Duodenal mucosa (tissue), 2 donors: Measurements from ENCODE around the gene TSPAN18.

ENCODE experiments used
- H3K27ac ChIP-seq: one replicate; pipeline ENCODE4 v1.7.0; 2013; ENCODE audit warnings: low read depth, low read length
- H3K27me3 ChIP-seq, 2 donors: one replicate each; pipeline ENCODE4 v1.7.0; 2013; ENCODE audit warnings: low read length in 2 of 2, control low read depth in 1 of 2; ENCODE audit not compliant: insufficient read depth in 2 of 2, control insufficient read depth in 1 of 2
- H3K36me3 ChIP-seq, 2 donors: one replicate each; pipeline ENCODE4 v1.7.0; 2013; ENCODE audit warnings: low read length in 2 of 2, control low read depth in 1 of 2; ENCODE audit not compliant: insufficient read depth in 2 of 2, control insufficient read depth in 1 of 2
- H3K4me1 ChIP-seq, 2 donors: one replicate each; pipeline ENCODE4 v1.7.0; 2013; ENCODE audit warnings: low read length in 2 of 2, control low read depth in 1 of 2; ENCODE audit not compliant: insufficient read depth in 2 of 2, control insufficient read depth in 1 of 2
- H3K4me3 ChIP-seq, 2 donors: one replicate each; pipeline ENCODE4 v1.7.0; 2013; ENCODE audit warnings: low read length in 2 of 2, low read depth in 1 of 2
- H3K9ac ChIP-seq, 2 donors: one replicate each; pipeline ENCODE4 v1.7.0; 2013; ENCODE audit warnings: low read length in 2 of 2, low read depth in 1 of 2
- H3K9me3 ChIP-seq, 2 donors: one replicate each; pipeline ENCODE4 v1.7.0; 2013; ENCODE audit warnings: low read length in 2 of 2, control low read depth in 1 of 2; ENCODE audit not compliant: control insufficient read depth in 1 of 2

Gene TSPAN18

DNA sequence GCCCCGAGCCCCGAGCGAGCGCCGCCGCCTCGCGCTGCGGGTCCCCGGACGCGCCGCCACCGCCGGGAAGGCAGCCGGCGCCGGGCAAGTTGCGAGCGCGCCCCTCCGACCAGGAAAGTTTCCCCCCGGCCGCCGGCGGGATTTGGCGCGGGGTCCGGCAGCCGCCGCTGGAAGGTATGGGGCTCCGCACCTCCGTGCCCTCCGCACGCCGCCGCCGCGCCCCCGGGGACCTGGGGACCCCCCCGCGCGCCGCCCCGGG, 281 bp downstream of the TSPAN18 start:
- no peaks in the 10 kb centered on the region for H3K36me3 ChIP-seq
- no peak overlapping the region for H3K27ac ChIP-seq
- H3K9me3 ChIP-seq: no peaks in the 10 kb centered on the region
- H3K27me3 ChIP-seq: peaks cover 2 to 6% of the 10 kb centered on the region in 2 donors
- H3K4me1 ChIP-seq: peaks cover 4 to 8% of the 10 kb centered on the region in 2 donors
- peak overlapping the region in 1 of 2 donors; percentile 65 for H3K9ac ChIP-seq
- H3K4me3 ChIP-seq: peak overlapping the region; percentile 65 to 70

- Histone ChIP-seq H3K4me3 (peak overlapping the region; percentile 65 to 70), H3K9ac (peak overlapping the region; percentile 38 to 65), H3K27me3 (peaks cover 2 to 6% of the 10 kb centered on the region in 2 donors), H3K9me3 (no peaks in the 10 kb centered on the region), H3K27ac (peak overlapping the region; percentile 32), H3K4me1 (peaks cover 4 to 8% of the 10 kb centered on the region in 2 donors), H3K36me3 (no peaks in the 10 kb centered on the region)
Observed at GRCh38 chr11:44727373-44728287, 868 bp downstream of the TSPAN18 start.

DNA sequence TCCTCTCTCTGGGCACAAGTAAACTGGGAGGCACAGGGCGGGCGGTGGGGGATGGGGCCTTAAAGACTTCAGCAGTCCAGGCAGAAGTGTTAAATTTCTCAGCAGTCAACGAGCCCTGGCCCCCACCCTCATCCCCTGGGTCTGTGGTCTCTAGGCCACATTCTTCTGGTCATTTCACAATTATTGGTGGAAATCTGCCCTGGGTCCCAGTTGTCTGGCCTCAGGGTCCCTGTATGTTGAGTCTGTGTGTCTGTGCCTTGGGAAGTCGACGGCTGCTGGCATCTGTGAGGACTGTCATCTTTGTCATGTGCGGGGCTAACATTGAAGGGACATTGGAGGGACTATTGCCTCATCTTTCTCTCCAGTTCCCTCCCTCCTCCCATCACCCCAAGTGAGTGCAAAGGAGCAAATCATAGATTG, 1.7 kb downstream of the TSPAN18 start:
- Histone ChIP-seq H3K27me3 (peaks cover 2 to 6% of the 10 kb centered on the region in 2 donors), H3K4me3 (peak overlapping the region in 1 of 2 donors; percentile 70), H3K27ac (no peak overlapping the region)

GRCh38 chr11:44729063-44729462, 2.3 kb downstream of the TSPAN18 start:
- H3K4me3 ChIP-seq: no peak overlapping the region
- H3K9ac ChIP-seq: no peak overlapping the region

More for the DNA sequence above, 1.7 kb downstream of the TSPAN18 start:
- Histone ChIP-seq H3K4me1 (peaks cover 4 to 8% of the 10 kb centered on the region in 2 donors), H3K9me3 (no peaks in the 10 kb centered on the region), H3K9ac (no peak overlapping the region), H3K36me3 (no peaks in the 10 kb centered on the region)

DNA sequence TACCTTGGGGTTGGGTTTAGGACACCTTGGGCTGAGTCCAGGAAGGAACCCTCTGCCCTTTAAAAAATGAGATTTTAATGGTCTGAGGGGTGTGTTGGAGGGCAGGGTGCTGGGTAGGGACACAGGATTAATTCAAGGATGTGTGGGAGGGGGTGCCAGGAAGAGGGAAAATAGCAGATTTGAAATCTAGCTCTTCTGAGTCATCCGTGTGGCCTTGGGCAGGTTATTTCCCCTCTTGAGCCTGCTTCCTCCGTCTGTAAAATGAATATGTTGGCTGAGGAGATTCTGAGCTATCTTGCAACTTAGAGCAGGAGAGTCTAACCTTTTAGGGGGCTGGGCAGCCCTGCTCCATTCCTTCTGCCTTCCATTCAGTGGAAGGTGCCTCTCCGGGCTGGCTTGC, 3.0 kb downstream of the TSPAN18 start:
- Histone ChIP-seq H3K4me3 (no peak overlapping the region), H3K27ac (no peak overlapping the region), H3K4me1 (peaks cover 4 to 8% of the 10 kb centered on the region in 2 donors), H3K27me3 (peaks cover 2 to 6% of the 10 kb centered on the region in 2 donors), H3K9me3 (no peaks in the 10 kb centered on the region), H3K36me3 (no peaks in the 10 kb centered on the region), H3K9ac (no peak overlapping the region)

More at GRCh38 chr11:44729063-44729462, 2.3 kb downstream of the TSPAN18 start:
- Histone ChIP-seq H3K27ac (no peak overlapping the region), H3K4me1 (peaks cover 4 to 8% of the 10 kb centered on the region in 2 donors), H3K9me3 (no peaks in the 10 kb centered on the region), H3K27me3 (peaks cover 2 to 6% of the 10 kb centered on the region in 2 donors), H3K36me3 (no peaks in the 10 kb centered on the region)

DNA sequence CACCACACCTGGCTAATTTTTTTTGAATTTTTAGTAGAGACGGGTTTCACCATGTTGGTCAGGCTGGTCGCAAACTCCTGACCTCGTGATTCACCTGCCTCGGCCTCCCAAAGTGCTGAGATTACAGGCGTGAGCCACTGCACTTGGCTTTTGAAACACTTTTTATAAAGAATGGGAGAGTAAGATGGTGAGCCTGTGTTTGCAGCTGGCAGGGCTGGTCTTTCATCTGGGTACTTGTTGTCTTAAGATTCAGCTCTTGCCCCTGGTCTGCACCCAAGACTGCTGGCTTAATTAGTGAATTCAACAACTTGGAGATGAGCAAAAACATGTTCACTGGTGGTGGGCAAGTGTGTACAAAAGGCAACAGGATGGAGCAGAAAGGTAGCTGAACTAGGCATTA, 4.0 kb downstream of the TSPAN18 start:
- H3K36me3 ChIP-seq: no peaks in the 10 kb centered on the region
- H3K27ac ChIP-seq: no peak overlapping the region
- peaks cover 4 to 8% of the 10 kb centered on the region in 2 donors for H3K4me1 ChIP-seq
- no peak overlapping the region for H3K4me3 ChIP-seq
- H3K9ac ChIP-seq: no peak overlapping the region
- H3K27me3 ChIP-seq: peaks cover 2 to 5% of the 10 kb centered on the region in 2 donors
- no peaks in the 10 kb centered on the region for H3K9me3 ChIP-seq

GRCh38 chr11:44731685-44732430, 5.1 kb downstream of the TSPAN18 start:
- H3K4me3 ChIP-seq: no peak overlapping the region
- no peak overlapping the region for H3K9ac ChIP-seq
- H3K9me3 ChIP-seq: no peaks in the 10 kb centered on the region
- H3K27me3 ChIP-seq: peaks cover 0 to 2% of the 10 kb centered on the region in 2 donors
- H3K4me1 ChIP-seq: peaks cover 0 to 3% of the 10 kb centered on the region in 2 donors
- no peaks in the 10 kb centered on the region for H3K36me3 ChIP-seq
- H3K27ac ChIP-seq: no peak overlapping the region

DNA sequence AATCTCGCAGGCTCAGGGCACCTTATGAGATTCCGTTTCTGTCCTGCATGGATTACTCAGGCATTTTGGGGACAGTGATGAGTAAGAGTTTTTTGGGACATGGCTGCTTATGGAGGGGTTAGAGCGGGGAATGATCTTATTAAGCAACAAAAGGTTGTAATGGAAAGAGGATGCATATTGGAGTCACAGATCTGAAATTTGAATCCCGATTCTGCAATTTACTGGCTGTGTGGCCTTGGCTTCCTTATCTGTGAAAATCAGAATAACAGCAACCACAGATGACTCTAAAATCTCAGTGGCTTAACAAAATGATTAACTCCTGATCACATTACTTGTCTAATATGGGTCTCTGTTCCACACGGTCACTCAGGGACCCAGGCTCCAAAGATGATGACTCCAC, 5.8 kb downstream of the TSPAN18 start:
- H3K27me3 ChIP-seq: peaks cover 0 to 2% of the 10 kb centered on the region in 2 donors
- no peaks in the 10 kb centered on the region for H3K9me3 ChIP-seq
- no peaks in the 10 kb centered on the region for H3K36me3 ChIP-seq
- H3K9ac ChIP-seq: no peak overlapping the region
- H3K4me1 ChIP-seq: peaks cover 0 to 3% of the 10 kb centered on the region in 2 donors
- H3K27ac ChIP-seq: no peak overlapping the region
- no peak overlapping the region for H3K4me3 ChIP-seq

GRCh38 chr11:44733877-44734276, 7.1 kb downstream of the TSPAN18 start:
- Histone ChIP-seq H3K27me3 (peaks cover 0 to 2% of the 10 kb centered on the region in 2 donors), H3K36me3 (no peaks in the 10 kb centered on the region), H3K9me3 (no peaks in the 10 kb centered on the region), H3K4me3 (no peak overlapping the region), H3K9ac (no peak overlapping the region), H3K4me1 (peaks cover 0 to 3% of the 10 kb centered on the region in 2 donors), H3K27ac (no peak overlapping the region)

- H3K36me3 ChIP-seq: no peaks in the 10 kb centered on the region
- H3K27me3 ChIP-seq: peaks cover 0 to 2% of the 10 kb centered on the region in 2 donors
- no peaks in the 10 kb centered on the region for H3K9me3 ChIP-seq
- H3K4me3 ChIP-seq: no peak overlapping the region
- H3K4me1 ChIP-seq: peaks cover 2 to 3% of the 10 kb centered on the region in 2 donors
- H3K27ac ChIP-seq: no peak overlapping the region
- no peak overlapping the region for H3K9ac ChIP-seq
Observed at GRCh38 chr11:44734843-44735381, 8.2 kb downstream of the TSPAN18 start.
